ENCODE measurements around the gene FOXP1. TPM values are rescaled to one million over a fixed set of nuclear protein-coding genes. Genes with fewer than 3 reads are reported as not detected.

The FOXP1 gene
- total and polyA plus RNA-seq, 9 of the 15 experiments (the other 6 are each of a cell fraction or from before 2014, with no cell fraction given): 7.7 to 34.5 (median 13.7) TPM

- ChIA-PET POLR2A (interaction anchor here (0.7 kb wide), 2 partner anchors 53 to 66 kb away, joined by 3 read pairs; no protein-coding TSS in a partner anchor), CTCF (ENCODE audit: low intra/inter-chr PET ratio) (no interaction called here)
- BruUV-seq (replicated peaks): no TSS peak
- 0 out of 3 replicates have a peak, but pooled peaks cover under 1% of the 10 kb centered on the region for H3K36me3 ChIP-seq (ENCODE audit: control insufficient read depth, insufficient read depth, low read length)
- no peak overlapping the region for H3K4me3 ChIP-seq
- FAIRE-seq (peak; percentile 26), DNase-seq (ENCODE audit: extremely low read depth in 1 of 4, low spot score in 3 of 4) (peak in 2 of 4 experiments; percentile 23 to 48), ATAC-seq (peak; percentile 63)
- H3K9ac ChIP-seq (ENCODE audit: insufficient read depth in 1 of 2, low read depth in 2 of 2, low read length in 2 of 2): no peak overlapping the region
- no peaks in the 10 kb centered on the region for H3K79me2 ChIP-seq (ENCODE audit: control insufficient read depth, insufficient read depth, low read length)
- H3K9me3 ChIP-seq (replicated peaks; ENCODE audit: control insufficient read depth, insufficient read depth, low read depth, low read length): no peaks in the 10 kb centered on the region
- no peak overlapping the region for H3K4me2 ChIP-seq (ENCODE audit: insufficient read depth, low read length)
- no peaks in the 10 kb centered on the region for H4K20me1 ChIP-seq (replicated peaks; ENCODE audit: control insufficient read depth, insufficient read depth, low read length)
- H3K27me3 ChIP-seq (ENCODE audit: control insufficient read depth in 2 of 2, insufficient read depth in 2 of 2, low read length in 2 of 2): no peaks in the 10 kb centered on the region
- intact Hi-C loops (cut with micrococcal nuclease): loop anchor here (2.0 to 10.0 kb wide), 5 partner anchors 94 to 439 kb away; no protein-coding TSS in a partner anchor
- peaks cover 4 to 27% of the 10 kb centered on the region in 2 experiments; a peak in 2 of 5 replicates for H3K4me1 ChIP-seq (replicated peaks in 1 of 2; ENCODE audit: control insufficient read depth in 2 of 2, insufficient read depth in 2 of 2, low read length in 2 of 2)
- H2AFZ ChIP-seq (ENCODE audit: low read depth, low read length): peak overlapping the region; percentile 4; the same call in 1 of the 2 replicates
- in situ Hi-C loops (cut with MboI): no loop called here
- WGBS (ENCODE audit: insufficient coverage, low coverage, missing lambda C conversion rate): 23% methylated on average over 3 of the region's 3 CpGs
- no peaks in the 10 kb centered on the region for H3K9me1 ChIP-seq (ENCODE audit: control insufficient read depth, insufficient read depth, low read length)
- no peak overlapping the region for H3K27ac ChIP-seq (ENCODE audit: extremely low read depth, low read depth, low read length)
- 0 out of 2 replicates have a peak, but pooled peaks have one; percentile 17 for TF ChIP-seq TCF3 (CRISPR knock-in tag; IDR thresholded peaks at IDR 0.05)
- TF ChIP-seq NCOR1 (IDR thresholded peaks at IDR 0.05): peak; percentile 27; the same call in 1 of the 2 replicates
- TF ChIP-seq ZSCAN32 (CRISPR knock-in tag; IDR thresholded peaks at IDR 0.05): no peak
- TF ChIP-seq GTF3C2 (IDR thresholded peaks at IDR 0.05; ENCODE audit: borderline replicate concordance, extremely low read depth, insufficient read length): no peak
- no peak for TF ChIP-seq CEBPZ (IDR thresholded peaks at IDR 0.05; ENCODE audit: borderline replicate concordance, low read depth, low read length)
- no peak for TF ChIP-seq HOXB6 (CRISPR knock-in tag; IDR thresholded peaks at IDR 0.05; ENCODE audit: borderline replicate concordance)
- no peak for TF ChIP-seq HMG20B (CRISPR knock-in tag; IDR thresholded peaks at IDR 0.05)
- 0 out of 4 replicates have a peak, but pooled peaks of 1 of the 2 experiments have one; percentile 24 for TF ChIP-seq TBL1XR1 (IDR thresholded peaks at IDR 0.05; ENCODE audit: low read length in 2 of 2)
- TF ChIP-seq IRF2 (CRISPR knock-in tag; IDR thresholded peaks at IDR 0.05): no peak
- no peak for TF ChIP-seq PRMT5 (CRISPR knock-in tag; IDR thresholded peaks at IDR 0.05)
- no peak for TF ChIP-seq NELFE (IDR thresholded peaks at IDR 0.05; ENCODE audit: insufficient read depth, insufficient read length)
- TF ChIP-seq ZBTB12 (CRISPR knock-in tag; IDR thresholded peaks at IDR 0.05): no peak
Observed at GRCh38 chr3:71511037-71511436, 72.5 kb downstream of the FOXP1 start.
